GM23248 (cell line): ENCODE results near the gene TSG101. TPM values are rescaled to one million over a fixed set of nuclear protein-coding genes. Genes with fewer than 3 reads are reported as not detected.

ENCODE experiments used
- DNase-seq: peaks from one replicate; pipeline ENCODE4 v3.0.0-alpha.2; 2015
- H2AFZ ChIP-seq: fragments of 200-600 bp; sonication (generic); 2 replicates; pipeline ENCODE4 v1.6.1; 2016; ENCODE audit warnings: antibody characterized with exemption
- H3F3A ChIP-seq: fragments of 200-600 bp; sonication (generic); 2 replicates; pipeline ENCODE4 v1.6.1; 2016; ENCODE audit warnings: mild to moderate bottlenecking, antibody characterized with exemption, mixed run types; ENCODE audit not compliant: insufficient read depth
- H3K27ac ChIP-seq: fragments of 200-600 bp; sonication (generic); 2 replicates; pipeline ENCODE4 v1.5.1; 2016; ENCODE audit warnings: mild to moderate bottlenecking
- H3K27me3 ChIP-seq: fragments of 200-600 bp; sonication (generic); replicated peaks from 2 replicates; pipeline ENCODE4 v1.6.1; 2016; ENCODE audit warnings: mild to moderate bottlenecking; ENCODE audit not compliant: insufficient read depth
- H3K36me3 ChIP-seq: fragments of 200-600 bp; sonication (generic); 2 replicates; pipeline ENCODE4 v1.6.1; 2016; ENCODE audit warnings: low read depth, mild to moderate bottlenecking
- H3K4me1 ChIP-seq: fragments of 200-600 bp; sonication (generic); 2 replicates; pipeline ENCODE4 v1.6.1; 2016; ENCODE audit warnings: mild to moderate bottlenecking; ENCODE audit not compliant: insufficient read depth
- H3K4me2 ChIP-seq: fragments of 200-600 bp; sonication (generic); one replicate; pipeline ENCODE4 v1.6.1; 2016; ENCODE audit warnings: mild to moderate bottlenecking; ENCODE audit not compliant: unreplicated experiment
- H3K4me3 ChIP-seq: fragments of 200-600 bp; sonication (generic); 2 replicates; pipeline ENCODE4 v1.5.1; 2016; ENCODE audit warnings: mild to moderate bottlenecking
- H3K79me2 ChIP-seq: fragments of 200-600 bp; sonication (generic); 2 replicates; pipeline ENCODE4 v1.6.1; 2016; ENCODE audit warnings: mild to moderate bottlenecking; ENCODE audit not compliant: insufficient read depth
- H3K9ac ChIP-seq: fragments of 200-600 bp; sonication (generic); 2 replicates; pipeline ENCODE4 v1.6.1; 2016; ENCODE audit warnings: mild to moderate bottlenecking
- H3K9me2 ChIP-seq: fragments of 200-600 bp; sonication (generic); 2 replicates; pipeline ENCODE4 v1.6.1; 2016; ENCODE audit warnings: mixed run types, mild to moderate bottlenecking, moderate library complexity; ENCODE audit not compliant: insufficient read depth
- H3K9me3 ChIP-seq: fragments of 200-600 bp; sonication (generic); one replicate; pipeline ENCODE4 v1.6.1; 2017; ENCODE audit warnings: low read depth
- H4K20me1 ChIP-seq: fragments of 200-600 bp; sonication (generic); 2 replicates; pipeline ENCODE4 v1.6.0; 2016; ENCODE audit not compliant: insufficient read depth
- EZH2 ChIP-seq: fragments of 200-600 bp; sonication (generic); IDR thresholded peaks from 2 replicates; pipeline ENCODE4 v1.6.1; 2018; ENCODE audit warnings: antibody characterized with exemption, mild to moderate bottlenecking; ENCODE audit not compliant: insufficient read depth, poor library complexity, severe bottlenecking
- EZH2phosphoT487 ChIP-seq: fragments of 200-600 bp; sonication (generic); IDR thresholded peaks from 2 replicates; pipeline ENCODE4 v1.6.1; 2018; ENCODE audit warnings: antibody characterized with exemption, moderate library complexity, mild to moderate bottlenecking, low read depth; ENCODE audit not compliant: insufficient read depth
- WGBS, 2 experiments: methylation state at CpG; one replicate each; pipeline ENCODE4 v1.1.6; 2015 to 2017; ENCODE audit warnings: low lambda C conversion rate in 2 of 2, low coverage in 1 of 2; ENCODE audit errors: missing lambda C conversion rate in 2 of 2; 5-methylcytosine and 5-hydroxymethylcytosine counted together
- in situ Hi-C: fragments of 300-500 bp; cut with MboI; formaldehyde crosslinking; loops from 2 replicates; pipeline ENCODE4 v1.15.0; 2020
- polyA plus RNA-seq: library from polyadenylated mRNA; unstranded; fragments of >200 nt; fragmentation: Nextera tagmentation; extraction: Ambion mirVana; gene quantifications from 2 replicates; pipeline ENCODE4 v1.2.1, GENCODE V29; 2016
- total RNA-seq: library from RNA; depleted of rRNA; stranded (reverse); fragments of >200 nt; shearing (Covaris generic); gene quantifications from 2 replicates; pipeline ENCODE4 v1.2.3, GENCODE V29; 2014

Gene TSG101
- total and polyA plus RNA-seq, 2 experiments from 2014 or later = 131 to 136 TPM

- Histone ChIP-seq H3K27me3 (no peaks in the 10 kb centered on the region), H3K4me2 (no peak overlapping the region), H3K9me2 (no peaks in the 10 kb centered on the region), H3K4me1 (no peaks in the 10 kb centered on the region), H3K36me3 (no peaks in the 10 kb centered on the region), H4K20me1 (no peaks in the 10 kb centered on the region), H3K4me3 (no peak overlapping the region), H3K9ac (no peak overlapping the region), H3K79me2 (no peaks in the 10 kb centered on the region), H3K27ac (no peak overlapping the region), H2AFZ (no peak overlapping the region), H3K9me3 (no peaks in the 10 kb centered on the region), H3F3A (no peaks in the 10 kb centered on the region)
- no peak for TF ChIP-seq EZH2
- 100% methylated on average over 2 of the region's 2 CpGs for WGBS, 2 experiments
- DNase-seq = no peak
- in situ Hi-C loops = no loop called here
Observed at GRCh38 chr11:18468059-18468458, 58.7 kb downstream of the TSG101 start.

DNA sequence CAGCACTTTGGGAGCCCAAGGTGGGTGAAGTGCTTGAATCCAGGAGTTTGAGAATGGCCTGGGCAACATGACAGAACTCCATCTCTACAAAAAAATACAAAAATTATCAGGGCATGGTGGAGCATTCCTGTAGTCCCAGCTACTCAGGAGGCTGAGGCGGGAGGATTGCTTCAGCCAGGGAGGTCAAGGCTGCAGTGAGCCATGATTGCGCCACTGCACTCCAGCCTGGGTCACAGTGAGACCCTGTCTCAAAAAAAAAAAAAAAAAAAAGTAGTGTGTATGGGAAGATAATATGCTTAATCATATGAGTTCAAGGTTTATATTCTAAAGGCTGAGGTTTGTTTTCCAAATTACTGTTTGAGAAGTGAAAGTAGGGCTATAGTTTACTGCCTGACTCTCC is 60.3 kb downstream of the TSG101 start:
- in situ Hi-C loops = no loop called here
- WGBS, 2 experiments = 100% methylated on average over 2 of the region's 2 CpGs
- no peaks in the 10 kb centered on the region for H3K9me2 ChIP-seq

DNA sequence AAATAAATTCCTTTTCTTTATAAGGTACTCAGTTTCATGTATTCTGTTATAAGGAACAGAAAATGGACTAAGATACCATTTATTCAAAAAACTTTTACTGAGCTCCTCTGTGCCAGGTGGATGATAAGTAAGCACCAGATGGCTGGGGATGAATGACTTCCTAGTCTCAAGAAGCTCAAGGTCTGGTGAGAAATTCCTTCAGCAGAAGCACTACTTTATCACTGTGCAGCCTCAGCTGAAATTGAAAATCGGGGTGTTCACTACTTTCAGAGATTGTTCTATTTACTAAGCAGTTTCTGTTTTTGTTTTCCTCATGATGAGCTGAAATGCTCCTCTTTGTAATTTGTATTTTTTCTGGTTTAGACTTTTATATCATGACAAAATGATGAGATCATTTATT is 63.3 kb downstream of the TSG101 start:
- in situ Hi-C loops = no loop called here
- WGBS, 2 experiments = 39 to 60% methylated on average over 1 of the region's 1 CpG

More for the DNA sequence above, 60.3 kb downstream of the TSG101 start:
- H4K20me1 ChIP-seq = no peaks in the 10 kb centered on the region
- DNase-seq = no peak
- H3K9ac ChIP-seq = no peak overlapping the region
- TF ChIP-seq EZH2 (no peak), EZH2phosphoT487 (no peak)
- H2AFZ ChIP-seq = no peak overlapping the region
- no peaks in the 10 kb centered on the region for H3F3A ChIP-seq
- H3K36me3 ChIP-seq = no peaks in the 10 kb centered on the region
- H3K4me1 ChIP-seq = no peaks in the 10 kb centered on the region
- no peaks in the 10 kb centered on the region for H3K9me3 ChIP-seq
- no peak overlapping the region for H3K4me3 ChIP-seq
- no peak overlapping the region for H3K4me2 ChIP-seq
- H3K27me3 ChIP-seq = no peaks in the 10 kb centered on the region
- no peak overlapping the region for H3K27ac ChIP-seq
- no peaks in the 10 kb centered on the region for H3K79me2 ChIP-seq

GRCh38 chr11:18461909-18462308 is 64.8 kb downstream of the TSG101 start:
- Histone ChIP-seq H3K27ac (no peak overlapping the region), H3K79me2 (no peaks in the 10 kb centered on the region), H3F3A (no peaks in the 10 kb centered on the region), H3K27me3 (no peaks in the 10 kb centered on the region), H3K4me2 (no peak overlapping the region), H4K20me1 (no peaks in the 10 kb centered on the region; the same call in 1 of the 2 replicates), H3K4me3 (no peak overlapping the region), H3K4me1 (no peaks in the 10 kb centered on the region; the same call in 1 of the 2 replicates), H3K36me3 (no peaks in the 10 kb centered on the region), H3K9me3 (no peaks in the 10 kb centered on the region), H3K9me2 (no peaks in the 10 kb centered on the region), H3K9ac (no peak overlapping the region), H2AFZ (no peak overlapping the region)
- WGBS, 2 experiments = 95% methylated on average over 6 of the region's 6 CpGs
- in situ Hi-C loops = no loop called here
- TF ChIP-seq EZH2phosphoT487 = no peak
- no peak for TF ChIP-seq EZH2
- no peak for DNase-seq

More for the DNA sequence above, 63.3 kb downstream of the TSG101 start:
- H3K4me3 ChIP-seq = no peak overlapping the region
- H3F3A ChIP-seq = no peaks in the 10 kb centered on the region
- no peaks in the 10 kb centered on the region for H3K79me2 ChIP-seq
- TF ChIP-seq EZH2phosphoT487 (no peak), EZH2 (no peak)
- H4K20me1 ChIP-seq = no peaks in the 10 kb centered on the region; the same call in 1 of the 2 replicates
- H3K36me3 ChIP-seq = no peaks in the 10 kb centered on the region
- no peak overlapping the region for H3K9ac ChIP-seq
- H3K4me1 ChIP-seq = no peaks in the 10 kb centered on the region
- H3K9me2 ChIP-seq = no peaks in the 10 kb centered on the region
- no peak overlapping the region for H2AFZ ChIP-seq
- no peaks in the 10 kb centered on the region for H3K9me3 ChIP-seq
- no peak overlapping the region for H3K27ac ChIP-seq
- DNase-seq = no peak
- no peaks in the 10 kb centered on the region for H3K27me3 ChIP-seq
- no peak overlapping the region for H3K4me2 ChIP-seq

- no peaks in the 10 kb centered on the region; the same call in 1 of the 2 replicates for H3K4me1 ChIP-seq
- no peaks in the 10 kb centered on the region for H3K9me3 ChIP-seq
- DNase-seq = no peak
- H3K79me2 ChIP-seq = no peaks in the 10 kb centered on the region
- no peak overlapping the region for H3K4me3 ChIP-seq
- H3K27me3 ChIP-seq = no peaks in the 10 kb centered on the region
- H4K20me1 ChIP-seq = no peaks in the 10 kb centered on the region; the same call in 1 of the 2 replicates
- TF ChIP-seq EZH2phosphoT487 (no peak), EZH2 (no peak)
- H2AFZ ChIP-seq = no peak overlapping the region
- H3K4me2 ChIP-seq = no peak overlapping the region
- H3K9ac ChIP-seq = no peak overlapping the region
- 84 to 86% methylated on average over 4 of the region's 4 CpGs for WGBS, 2 experiments
- no peaks in the 10 kb centered on the region for H3K36me3 ChIP-seq
- H3K27ac ChIP-seq = no peak overlapping the region
- in situ Hi-C loops = no loop called here
- H3K9me2 ChIP-seq = no peaks in the 10 kb centered on the region
- H3F3A ChIP-seq = no peaks in the 10 kb centered on the region
Observed at GRCh38 chr11:18459634-18460033, 67.1 kb downstream of the TSG101 start.
